ENCODE data around the gene RASGRF1. TPM values are rescaled to one million over a fixed set of nuclear protein-coding genes. Genes with fewer than 3 reads are reported as not detected.

Gene RASGRF1
- total RNA-seq = not detected in 2 replicates

DNA sequence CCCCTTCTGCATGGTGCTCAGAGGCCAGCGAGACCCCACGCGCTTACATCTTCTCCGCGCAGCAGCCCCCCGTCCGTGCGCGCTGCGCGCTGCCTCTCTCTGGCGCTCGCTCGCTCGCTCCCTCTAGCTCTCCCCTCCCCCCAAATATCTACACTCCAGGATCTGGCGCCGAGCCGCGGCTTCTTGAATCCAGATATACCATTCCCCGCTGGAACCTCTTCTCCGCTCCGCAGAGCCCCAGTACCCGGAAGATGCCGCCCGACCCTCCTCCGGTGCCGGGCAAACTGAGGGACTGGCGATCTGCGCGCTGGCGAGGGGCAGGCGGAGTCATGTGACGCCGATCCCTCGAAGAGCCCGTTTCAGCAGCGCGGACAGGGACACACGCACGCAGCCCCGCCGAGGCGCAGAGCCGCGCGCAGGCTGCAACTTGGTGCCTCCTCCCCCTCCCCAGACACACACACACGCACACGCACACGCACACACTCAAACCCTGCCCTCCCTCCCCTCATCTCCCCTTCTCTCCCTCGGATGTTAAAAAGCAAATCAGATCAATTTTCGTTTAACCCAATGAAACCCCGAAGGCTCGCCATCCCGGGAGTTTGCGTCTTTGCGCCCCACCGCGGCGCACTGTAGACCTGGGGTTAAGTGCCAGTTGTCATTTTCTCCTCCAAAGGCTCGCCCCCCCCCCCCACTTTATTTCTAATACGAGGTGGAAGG is at the start of gene RASGRF1:
Gene RASGRF1, minus strand, starts transcription at position 294 of the 717 bp plus-strand sequence. Its CDS starts 282 bp downstream, at position 12.

GRCh38 chr15:78944669-78945407 is 145.7 kb downstream of the RASGRF1 start, which contains the start of gene CTSH:
Gene CTSH (minus strand): TSS chr15:78945046. CDS start chr15:78944981, 65 bp downstream.

Other genes starting within 250 kb of the RASGRF1 start
- 452 and 573 TPM in 2 replicates for gene MORF4L1, start 217.9 kb downstream of the RASGRF1 start, total RNA-seq
- gene CTSH, start 145.7 kb downstream of the RASGRF1 start, total RNA-seq = 0.53 and 5.5 TPM in 2 replicates
- gene ANKRD34C, start 191.9 kb upstream of the RASGRF1 start, total RNA-seq = not detected in 2 replicates
- gene TMED3, start 220.3 kb upstream of the RASGRF1 start, total RNA-seq = 117 and 127 TPM in 2 replicates

Measured in aortic smooth muscle cell (primary cell).